Right kidney (tissue), 1 donor: ENCODE data around the gene NEAT1.
"Not testable (repeated sequence)": the region's sequence is repeated elsewhere in the genome, so short reads cannot be mapped to it uniquely, and the experiment has no call there.

Experiments used
- DNase-seq: peaks from one replicate; pipeline ENCODE4 v3.0.0-alpha.2; 2016

Gene NEAT1

GRCh38 chr11:65448074-65448417 lies 25.4 kb downstream of the NEAT1 start:
- no peak for DNase-seq

DNA sequence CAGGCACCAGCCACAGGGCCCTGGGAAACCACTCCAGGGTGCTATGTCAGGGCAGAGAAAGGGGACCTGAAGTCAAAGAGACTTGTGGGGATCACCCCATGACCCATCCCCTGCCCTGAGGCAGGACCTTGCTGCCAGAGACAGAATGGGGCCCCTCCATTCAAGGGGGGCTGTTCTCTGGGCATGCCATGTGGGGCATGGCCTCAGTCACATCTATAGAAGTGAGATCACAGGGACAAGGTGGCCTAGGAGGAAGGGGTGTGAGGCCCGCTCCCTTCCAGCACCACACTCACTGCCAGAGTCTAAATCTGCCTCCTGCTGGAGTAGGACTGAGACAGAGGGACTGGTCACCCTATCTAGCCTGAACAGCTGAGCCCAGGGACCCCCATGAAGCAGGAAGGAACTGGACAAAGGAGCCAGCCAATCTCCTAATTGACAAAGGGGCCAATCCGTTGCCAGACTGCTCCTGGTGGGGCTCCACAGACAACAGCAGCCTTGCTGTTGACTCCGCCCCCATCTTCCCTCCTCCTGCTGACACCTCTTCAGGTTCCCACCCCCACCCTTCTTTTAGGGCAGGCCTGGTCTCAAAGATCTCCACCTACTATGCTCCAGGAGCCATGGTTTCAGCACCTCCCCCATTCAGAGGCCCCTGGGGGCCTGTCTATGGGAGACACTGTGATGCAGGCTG lies 26.0 kb downstream of the NEAT1 start:
- DNase-seq, result no peak

DNA sequence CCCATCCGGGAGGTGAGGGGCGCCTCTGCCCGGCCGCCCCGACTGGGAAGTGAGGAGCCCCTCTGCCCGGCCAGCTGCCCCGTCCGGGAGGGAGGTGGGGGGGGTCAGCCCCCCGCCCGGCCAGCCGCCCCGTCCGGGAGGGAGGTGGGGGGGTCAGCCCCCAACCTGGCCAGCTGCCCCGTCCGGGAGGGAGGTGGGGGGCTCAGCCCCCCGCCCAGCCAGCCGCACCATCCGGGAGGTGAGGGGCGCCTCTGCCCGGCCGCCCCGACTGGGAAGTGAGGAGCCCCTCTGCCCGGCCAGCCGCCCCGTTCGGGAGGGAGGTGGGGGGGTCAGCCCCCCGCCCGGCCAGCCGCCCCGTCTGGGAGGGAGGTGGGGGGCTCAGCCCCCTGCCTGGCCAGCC lies 28.7 kb downstream of the NEAT1 start:
- not testable (repeated sequence) for DNase-seq

GRCh38 chr11:65452259-65452658 lies 29.7 kb downstream of the NEAT1 start:
- not testable (repeated sequence) for DNase-seq

- DNase-seq, result no peak
Observed at GRCh38 chr11:65452806-65453490, 30.4 kb downstream of the NEAT1 start.

- no peak for DNase-seq
Observed at GRCh38 chr11:65454311-65454695, 31.7 kb downstream of the NEAT1 start.

GRCh38 chr11:65454696-65455456 lies 32.3 kb downstream of the NEAT1 start:
- DNase-seq, result peak; percentile 92

GRCh38 chr11:65456418-65456817 lies 33.8 kb downstream of the NEAT1 start:
- DNase-seq, result no peak

DNA sequence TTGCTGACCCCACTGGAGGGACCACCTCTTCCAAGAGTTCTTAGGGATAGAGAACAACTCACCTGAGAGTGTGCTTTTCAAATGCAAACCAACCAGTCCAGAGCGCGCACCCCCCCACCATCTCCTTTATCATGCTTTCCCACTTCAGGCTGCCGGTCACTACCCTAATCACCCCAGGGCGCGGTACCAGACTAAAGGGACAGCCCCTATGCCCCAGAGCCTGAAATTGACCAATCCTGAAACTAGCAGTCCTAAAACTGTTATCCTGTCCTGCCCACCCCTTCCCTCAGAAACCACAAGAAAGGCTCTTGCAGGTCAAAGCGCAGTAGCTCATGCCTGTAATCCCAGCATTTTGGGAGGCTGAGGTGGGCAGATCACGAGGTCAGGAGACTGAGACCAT lies 37.0 kb downstream of the NEAT1 start:
- no peak for DNase-seq

GRCh38 chr11:65465471-65465870 lies 42.9 kb downstream of the NEAT1 start:
- DNase-seq, result not testable (repeated sequence)

DNA sequence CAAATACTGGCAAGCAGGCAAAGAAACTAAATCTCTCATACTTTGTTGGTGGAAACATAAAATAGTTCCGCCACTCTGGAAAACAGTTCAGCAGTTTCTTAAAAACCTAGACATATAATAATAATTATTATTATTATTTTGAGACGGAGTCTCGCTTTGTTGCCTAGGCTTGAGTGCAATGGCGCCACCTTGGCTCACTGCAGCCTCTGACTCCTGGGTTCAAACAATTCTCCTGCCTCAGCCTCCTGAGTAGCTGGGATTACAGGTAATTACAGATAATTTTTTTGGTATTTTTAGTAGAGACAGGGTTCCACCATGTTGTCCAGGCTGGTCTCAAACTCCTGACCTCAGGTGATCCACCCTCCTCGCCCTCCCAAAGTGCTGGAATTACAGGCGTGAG lies 44.7 kb downstream of the NEAT1 start:
- not testable (repeated sequence) for DNase-seq

GRCh38 chr11:65468874-65469333 lies 46.3 kb downstream of the NEAT1 start:
- DNase-seq, result no peak

- no peak for DNase-seq
Observed at GRCh38 chr11:65470433-65471049, 47.9 kb downstream of the NEAT1 start.

- DNase-seq, result no peak
Observed at GRCh38 chr11:65471447-65471891, 48.9 kb downstream of the NEAT1 start.

GRCh38 chr11:65472588-65473277 lies 50.1 kb downstream of the NEAT1 start:
- DNase-seq, result not testable (repeated sequence)

DNA sequence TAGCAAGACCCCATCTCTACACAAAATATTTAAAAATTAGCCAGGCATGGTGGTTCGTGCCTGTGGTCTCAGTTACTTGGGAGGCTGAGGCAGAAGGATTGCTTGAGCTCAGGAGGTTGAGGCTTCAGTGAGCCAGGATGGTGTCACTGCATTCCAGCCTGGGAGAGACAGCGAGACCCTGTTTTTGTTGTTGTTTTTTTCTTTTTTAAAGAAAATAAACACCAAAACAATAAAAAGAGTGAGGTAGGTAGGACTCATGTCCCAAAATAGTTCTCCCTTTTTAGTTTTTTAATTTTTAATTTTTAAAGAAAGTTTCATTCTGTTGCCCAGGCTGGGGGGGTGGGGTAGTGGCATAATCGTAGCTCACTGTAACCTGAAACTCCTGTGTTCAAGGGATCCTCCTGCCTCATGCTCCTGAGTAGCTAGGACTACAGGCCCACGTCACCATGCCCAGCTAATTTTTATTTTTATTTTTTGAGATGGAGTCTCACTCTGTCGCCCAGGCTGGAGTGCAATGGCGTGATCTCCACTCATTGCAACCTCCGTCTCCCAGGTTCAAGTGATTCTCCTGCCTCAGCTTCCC lies 50.8 kb downstream of the NEAT1 start:
- no peak for DNase-seq

GRCh38 chr11:65474864-65475263 lies 52.3 kb downstream of the NEAT1 start:
- no peak for DNase-seq

GRCh38 chr11:65476632-65477148 lies 54.1 kb downstream of the NEAT1 start:
- DNase-seq, result no peak

GRCh38 chr11:65477149-65477965 lies 54.8 kb downstream of the NEAT1 start:
- peak; percentile 97 for DNase-seq

DNA sequence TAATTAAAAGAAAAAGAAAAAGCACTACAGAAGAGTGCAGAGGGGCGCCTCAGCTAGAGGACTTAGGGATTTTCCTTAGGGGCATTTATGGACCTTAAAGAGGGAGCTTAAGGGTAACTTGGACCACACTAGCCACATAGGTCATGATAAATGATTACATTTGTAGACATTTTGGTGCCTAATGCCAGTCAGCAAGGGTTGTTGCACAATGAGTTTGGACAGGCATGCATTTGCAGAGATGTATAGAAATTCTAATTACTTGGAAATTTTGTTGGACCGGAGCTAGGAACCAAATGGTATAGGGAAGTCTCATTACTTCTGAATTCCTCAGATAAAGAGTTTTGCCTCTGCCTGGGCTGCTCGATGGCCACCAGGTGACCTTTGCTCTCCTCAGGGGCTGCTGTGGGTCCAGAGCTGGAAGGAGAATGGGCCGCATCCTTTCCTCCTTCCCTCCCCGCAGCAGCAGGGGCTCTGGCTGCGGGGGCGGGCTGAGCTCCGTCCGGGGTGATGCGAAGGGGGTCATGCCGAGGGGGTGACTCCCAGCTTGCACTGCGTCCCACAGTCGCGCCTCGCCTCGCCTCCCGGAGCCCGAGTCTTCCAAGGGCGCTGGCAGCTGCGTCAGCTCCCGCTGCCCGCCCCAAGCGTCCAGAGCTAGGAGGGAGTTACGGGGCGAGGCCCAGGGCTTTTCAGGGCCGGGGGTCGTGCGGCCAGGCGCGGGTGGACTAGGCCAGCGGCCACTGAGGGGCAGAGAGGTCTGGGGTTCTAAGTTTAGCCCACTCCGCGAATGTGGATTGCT lies 56.0 kb downstream of the NEAT1 start:
- peak; percentile 65 for DNase-seq
